Upper lobe of left lung (tissue), 4 donors: ENCODE measurements around the gene FBXW7.

ENCODE experiments used
- CTCF ChIP-seq, 6 experiments: fragments of 450-650 bp in 4 of 6; fragments of 200-600 bp in 2 of 6; sonication (generic) in 2 of 6; IDR thresholded peaks; one replicate each; pipeline ENCODE4 v1.5.1; 2016 to 2019; ENCODE audit warnings: antibody characterized with exemption in 6 of 6
- POLR2A ChIP-seq, 4 donors: fragments of 450-650 bp; IDR thresholded peaks; one replicate each; pipeline ENCODE4 v1.5.1; 2016 to 2017; ENCODE audit warnings: antibody characterized with exemption in 4 of 4, mild to moderate bottlenecking in 2 of 4

DNA sequence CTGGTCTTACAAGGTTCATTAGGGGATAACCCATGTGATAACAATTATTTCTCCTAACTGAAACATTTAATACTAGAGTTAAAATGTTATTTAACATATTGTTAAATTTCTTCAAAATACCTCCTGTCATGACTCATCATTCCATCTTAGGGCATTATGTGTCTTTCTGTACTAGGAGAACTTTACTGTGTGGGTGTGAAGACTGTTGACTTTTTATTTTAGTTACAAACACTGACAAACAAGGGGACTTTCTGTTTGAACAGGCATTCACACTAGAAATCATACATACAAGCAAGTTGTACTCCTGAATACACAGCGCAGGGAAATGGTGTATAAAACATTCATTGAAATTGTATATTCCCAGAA is 175.9 kb downstream of the FBXW7 start:
- TF ChIP-seq CTCF (IDR thresholded peaks at IDR 0.05), result no peak
- TF ChIP-seq POLR2A (IDR thresholded peaks at IDR 0.05), result no peak
